ENCODE results near the gene NRG3.

Gene NRG3

DNA sequence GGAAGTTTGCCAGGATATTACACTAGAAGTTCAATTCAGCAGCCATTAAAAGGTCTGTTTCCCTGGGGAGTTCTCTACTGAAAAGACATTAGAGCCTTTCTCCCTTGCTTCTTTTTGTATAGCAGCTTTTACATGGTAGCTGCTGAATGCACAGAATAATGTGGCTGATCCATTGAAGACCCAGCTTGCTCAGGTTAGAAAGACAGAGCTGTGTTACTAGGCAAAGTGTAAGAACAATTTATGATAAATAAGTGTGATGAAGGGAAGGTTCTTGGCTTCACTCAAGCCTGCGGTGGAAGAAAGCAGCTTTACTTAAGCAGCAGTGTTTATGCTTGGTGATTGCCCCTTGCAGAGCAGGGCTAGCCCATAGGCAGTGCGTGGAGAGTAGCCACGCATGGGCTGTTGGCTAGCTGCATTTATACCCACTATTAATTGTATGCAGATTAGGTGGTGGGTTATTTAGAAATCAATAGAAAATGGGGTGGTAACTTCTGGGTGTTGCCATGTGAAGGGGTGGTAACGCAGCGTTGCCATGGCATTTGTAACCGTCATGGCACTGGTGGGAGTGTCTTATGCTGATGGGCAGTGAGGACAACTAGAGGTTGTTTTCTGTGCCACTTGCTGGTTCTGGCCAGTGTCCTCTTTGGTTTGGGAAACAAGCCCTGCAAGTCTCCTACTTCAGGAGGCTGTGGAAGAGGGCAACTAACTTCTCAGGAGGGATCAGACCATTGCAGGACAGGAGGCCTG lies 942.9 kb downstream of the NRG3 start:
- no peak for DNase-seq (ENCODE audit: low spot score)

DNA sequence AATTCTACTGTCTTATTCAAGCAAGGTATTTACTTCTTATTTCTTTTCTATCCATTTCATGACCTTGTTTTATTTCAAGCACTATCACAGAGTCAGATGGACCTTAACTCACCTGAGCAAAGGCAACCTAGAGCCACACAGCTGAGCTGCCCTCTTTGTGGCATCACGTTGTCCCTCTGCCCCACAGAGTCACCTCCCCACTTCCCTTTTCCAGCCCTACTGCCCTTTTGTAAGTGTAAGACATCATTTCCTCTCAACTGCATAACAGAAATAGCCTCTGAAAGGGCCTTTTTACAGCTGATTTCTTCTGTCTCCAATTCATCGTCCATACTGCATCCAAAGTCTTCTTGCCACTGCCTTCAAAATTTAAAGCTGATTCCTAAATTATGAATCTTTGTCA lies 946.0 kb downstream of the NRG3 start:
- DNase-seq (ENCODE audit: low spot score): no peak

DNA sequence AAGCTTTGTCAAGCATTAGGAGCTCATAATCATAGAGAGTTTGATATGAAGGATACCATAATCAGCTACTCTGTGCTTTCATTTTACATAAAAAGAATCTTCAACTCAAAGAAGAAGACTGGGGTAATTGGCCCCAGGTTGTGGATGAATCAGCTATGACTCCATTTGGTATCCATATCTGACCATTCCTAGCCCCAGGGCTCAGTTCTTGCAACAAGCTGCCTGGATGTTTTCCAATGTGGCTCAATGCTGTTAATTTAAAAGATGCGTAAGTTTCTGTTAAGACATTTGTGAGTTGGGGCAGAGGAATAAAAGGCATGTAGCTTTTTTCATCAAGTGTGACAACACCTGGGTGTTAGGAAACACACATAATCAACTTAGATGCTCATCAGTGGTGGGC lies 951.1 kb downstream of the NRG3 start:
- no peak for DNase-seq (ENCODE audit: low spot score)

DNA sequence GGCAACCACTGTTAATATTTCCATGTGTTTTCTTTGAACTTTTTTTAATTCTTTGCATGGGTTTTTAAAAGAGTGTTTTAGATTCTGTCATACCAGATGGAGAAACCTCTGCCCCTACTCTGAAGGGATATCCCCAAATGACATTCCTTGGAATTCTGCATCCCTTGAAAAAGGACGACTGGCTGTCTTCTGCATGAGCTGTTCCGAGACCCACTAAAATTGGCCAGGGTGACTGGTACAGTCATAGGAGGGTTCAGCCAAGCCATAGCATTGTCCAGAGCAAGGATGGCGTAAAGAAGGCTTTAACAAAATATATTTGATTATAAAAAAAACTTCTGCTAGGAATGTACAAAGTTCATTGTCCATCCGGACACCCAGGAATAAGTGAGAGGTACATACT lies 952.9 kb downstream of the NRG3 start:
- DNase-seq (ENCODE audit: low spot score): no peak

DNA sequence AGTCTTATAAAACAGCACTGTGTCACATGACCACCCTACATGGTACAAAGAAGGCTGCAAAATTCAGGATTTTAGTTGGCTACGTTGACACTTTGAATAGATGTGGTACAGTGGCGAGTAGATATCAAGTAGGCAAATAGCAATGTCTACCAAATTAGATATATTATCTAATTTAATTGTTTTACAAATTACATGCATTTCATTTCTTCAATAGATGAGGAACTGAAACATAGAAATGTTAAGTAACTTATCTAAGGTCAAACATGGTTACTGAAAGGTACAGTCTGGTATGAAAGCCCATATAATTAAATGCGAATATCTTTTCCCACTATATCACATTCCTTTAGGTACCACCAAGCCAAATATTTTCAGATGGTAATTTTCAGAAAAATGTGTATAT lies 972.2 kb downstream of the NRG3 start:
- no peak for DNase-seq (ENCODE audit: low spot score)

DNA sequence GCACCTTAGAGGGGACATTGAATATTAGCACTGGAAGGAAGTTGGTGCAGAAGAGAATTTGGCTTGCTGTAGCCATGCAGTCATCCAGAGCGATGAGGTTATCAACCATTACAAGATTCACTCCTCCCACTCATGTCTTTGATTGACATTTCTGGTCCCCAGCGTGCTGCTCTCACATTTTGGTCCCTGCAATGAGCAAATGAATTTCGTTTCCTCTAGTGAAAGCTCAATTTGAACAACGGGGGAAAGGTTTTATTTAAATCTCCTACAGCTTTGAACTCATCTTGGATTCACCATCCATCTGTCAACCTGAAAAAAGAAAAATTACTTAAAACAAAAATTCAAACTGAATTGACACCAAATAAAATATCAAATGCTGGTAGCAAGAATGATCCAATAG lies 975.2 kb downstream of the NRG3 start:
- DNase-seq (ENCODE audit: low spot score): no peak

DNA sequence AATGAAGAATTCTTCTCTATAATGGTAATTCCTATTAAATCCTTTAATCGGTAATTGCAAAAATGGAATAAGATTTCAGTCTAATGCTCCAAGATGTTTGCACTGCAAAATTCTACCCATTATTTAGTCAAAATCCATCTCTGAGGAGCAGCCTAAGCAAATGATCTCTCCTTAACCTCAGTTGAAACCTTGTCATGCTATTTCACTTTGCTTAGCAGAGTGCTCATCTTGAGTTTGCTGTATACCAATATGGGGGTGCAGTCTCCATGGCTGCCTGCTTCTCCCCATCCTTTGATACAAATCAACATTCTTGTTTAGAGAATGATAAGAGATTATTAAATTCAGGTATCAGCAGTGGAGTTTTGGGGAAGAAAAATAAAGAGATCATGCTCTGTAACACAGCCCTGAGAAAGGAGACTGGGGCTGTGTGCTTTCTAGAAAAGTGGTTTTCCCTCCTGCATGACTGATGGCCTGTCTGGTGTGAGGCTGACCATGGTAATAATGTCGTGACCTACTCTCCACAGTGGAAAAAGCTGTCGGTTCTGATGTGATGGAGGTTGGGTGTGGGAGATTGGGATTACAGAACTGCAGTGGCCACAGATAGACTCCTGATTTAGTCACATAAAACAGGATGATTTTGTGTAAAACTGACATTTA lies 982.1 kb downstream of the NRG3 start:
- DNase-seq (ENCODE audit: low spot score): no peak

DNA sequence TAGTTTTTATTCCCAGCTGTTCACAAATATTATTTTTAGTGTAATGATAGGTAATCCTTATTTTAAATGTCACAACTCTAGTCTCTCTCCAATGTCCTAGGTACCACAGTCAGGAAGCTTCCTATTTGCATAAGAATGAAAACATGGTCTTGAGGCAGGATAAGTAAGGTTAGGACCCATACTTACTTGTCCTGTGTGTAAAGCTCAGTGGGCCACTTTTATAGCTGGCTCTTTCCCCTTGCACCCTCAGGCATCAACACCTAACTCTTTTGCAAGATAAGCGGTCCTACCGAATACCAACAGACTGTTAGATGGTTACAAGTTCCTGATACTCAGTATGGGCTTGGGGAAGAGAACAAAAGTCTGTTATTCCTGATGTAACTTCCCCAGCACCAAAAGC lies 986.9 kb downstream of the NRG3 start:
- no peak for DNase-seq (ENCODE audit: low spot score)

DNA sequence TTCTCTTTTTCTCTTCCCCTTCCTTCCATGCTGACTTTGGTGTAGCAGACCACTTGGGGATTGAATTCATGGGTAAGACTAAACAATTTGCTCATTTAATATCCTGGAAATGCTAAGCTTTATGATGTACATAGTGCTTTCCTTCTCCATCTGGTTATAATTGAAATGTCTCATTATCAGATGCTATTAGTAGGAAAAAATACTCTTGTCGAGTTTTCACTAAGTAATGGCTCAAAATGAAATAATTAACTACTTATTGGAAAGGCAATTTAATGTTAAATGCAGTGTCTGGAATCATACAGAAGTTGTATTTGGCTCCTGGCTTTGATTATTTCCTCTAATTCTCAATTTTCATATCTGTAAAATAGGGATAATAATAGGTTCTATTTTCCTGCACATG lies 990.4 kb downstream of the NRG3 start:
- DNase-seq (ENCODE audit: low spot score): no peak

DNA sequence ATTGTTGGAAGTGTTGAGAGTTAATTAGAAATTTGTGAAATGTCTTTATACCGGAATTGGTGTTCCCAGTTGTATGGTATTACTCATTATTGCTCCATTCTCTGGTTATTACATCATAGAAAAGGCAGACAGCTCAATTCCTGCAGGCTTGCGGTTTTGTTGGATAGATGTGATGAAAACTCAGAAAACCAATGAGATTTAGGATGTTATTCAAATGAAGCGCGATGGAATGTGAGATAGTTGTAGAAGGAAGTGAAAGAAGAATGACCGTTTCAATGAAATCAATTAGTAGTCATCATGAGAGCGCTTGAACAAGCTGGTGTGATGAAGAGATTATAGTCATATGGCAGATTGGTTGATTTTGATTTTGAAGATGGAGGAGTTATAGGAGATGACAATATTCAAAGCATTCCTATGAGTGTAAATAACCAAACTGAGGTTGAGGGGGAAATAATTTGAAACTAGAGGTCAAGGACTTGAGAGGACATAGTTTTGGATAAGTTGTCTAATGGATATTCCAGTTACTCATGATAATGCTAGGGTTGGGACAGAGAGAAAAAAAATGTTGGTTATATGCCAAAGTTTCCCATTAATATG lies 991.5 kb downstream of the NRG3 start:
- DNase-seq (ENCODE audit: low spot score): no peak

DNA sequence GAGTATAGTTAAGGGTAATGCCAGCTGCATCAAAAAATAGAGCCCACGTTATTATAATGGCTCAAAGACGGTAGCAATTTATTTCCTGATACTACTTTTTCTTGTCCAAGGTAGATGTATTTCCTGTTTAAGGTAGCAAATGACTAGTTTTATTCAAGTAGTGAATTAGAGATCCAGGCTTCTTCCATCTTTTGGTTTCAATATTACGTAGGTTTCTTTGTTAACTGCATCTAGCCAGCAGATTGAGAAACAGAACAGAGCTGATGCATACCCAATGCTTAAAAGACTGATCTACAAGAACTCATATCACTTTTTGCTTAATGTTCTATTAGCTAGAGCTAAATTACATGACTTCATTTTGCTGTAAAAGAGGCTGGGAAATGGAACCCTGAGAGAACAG lies 992.1 kb downstream of the NRG3 start:
- no peak for DNase-seq (ENCODE audit: low spot score)

DNA sequence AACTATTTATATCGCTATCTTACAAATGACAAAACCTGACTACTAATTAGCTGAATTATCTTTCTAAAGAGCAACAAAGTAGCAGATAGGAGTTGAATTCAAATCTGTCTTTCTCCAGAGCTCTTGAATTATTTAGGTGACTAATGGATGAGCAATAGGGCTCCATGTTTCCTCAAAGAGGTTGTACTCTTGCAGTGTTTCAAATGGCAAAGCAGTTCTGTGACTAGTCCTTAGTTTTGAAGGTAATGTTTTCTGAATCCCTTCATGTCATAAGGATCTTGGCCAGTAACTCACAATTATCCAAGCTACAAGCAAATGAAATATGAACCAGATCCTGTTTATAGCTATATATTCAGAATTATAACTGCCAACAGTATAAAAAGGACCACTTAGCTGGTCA lies 999.7 kb downstream of the NRG3 start:
- DNase-seq (ENCODE audit: low spot score): no peak

DNA sequence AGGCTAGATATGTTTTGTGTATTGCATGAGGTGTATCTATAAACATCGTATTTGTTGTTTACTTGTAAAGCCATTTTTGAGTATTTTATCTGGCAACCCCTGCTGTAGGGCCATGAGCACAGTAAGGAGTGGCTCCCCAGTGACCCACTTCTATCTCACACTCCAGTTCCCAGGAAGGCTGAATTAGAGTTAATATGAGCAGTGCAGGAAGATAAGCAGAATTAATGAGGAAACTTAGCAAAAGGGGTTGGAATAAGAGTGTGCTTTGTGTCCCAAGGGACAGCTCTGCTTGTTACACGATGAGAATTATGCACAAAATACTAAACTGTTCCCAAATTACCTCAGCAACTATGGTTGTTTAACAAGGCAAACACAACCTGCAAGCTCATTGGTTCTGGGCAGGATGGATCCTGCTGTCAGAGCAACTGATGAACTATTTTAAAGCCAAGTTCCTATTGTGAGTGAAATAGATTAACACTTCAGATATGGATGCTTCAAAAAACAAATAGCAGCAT lies 1005.8 kb downstream of the NRG3 start:
- no peak for DNase-seq (ENCODE audit: low spot score)

DNA sequence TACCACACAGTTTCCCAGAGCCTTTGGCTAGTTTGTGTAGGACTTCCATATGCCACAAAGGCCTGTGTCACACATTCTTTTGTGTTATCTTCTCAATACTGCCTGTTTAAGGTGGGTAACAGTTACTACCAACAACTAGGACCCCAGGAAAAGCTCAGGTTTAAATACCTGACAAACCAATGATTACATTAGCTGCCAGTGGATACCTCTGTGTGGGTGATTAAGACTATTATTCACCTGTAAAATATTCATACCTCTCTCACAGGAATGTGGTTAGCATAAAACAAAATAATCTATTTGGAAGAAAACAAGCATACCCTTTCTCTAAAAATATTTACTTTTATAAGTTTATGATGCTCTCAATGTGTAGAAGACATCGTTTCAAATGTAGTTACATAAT lies 1007.7 kb downstream of the NRG3 start:
- DNase-seq (ENCODE audit: low spot score): no peak

DNA sequence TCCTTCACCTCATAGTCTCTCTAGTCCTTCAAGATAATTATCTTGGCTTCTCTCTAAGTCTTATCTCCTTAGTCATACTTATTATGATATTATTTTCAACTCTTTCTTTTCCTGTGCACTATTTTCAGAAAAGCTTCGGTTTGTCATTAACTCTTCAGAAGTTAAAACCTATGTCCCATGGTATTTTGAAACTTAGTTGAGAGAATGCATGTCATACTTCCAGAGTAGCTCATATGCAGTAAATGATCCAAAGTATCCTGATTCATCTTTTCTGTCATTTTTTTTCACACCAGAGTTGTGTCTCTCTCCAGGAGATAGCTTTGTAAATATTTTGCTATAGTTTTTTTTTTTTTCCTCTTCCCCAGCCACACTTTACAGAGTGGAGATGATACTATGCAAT lies 1008.6 kb downstream of the NRG3 start:
- DNase-seq (ENCODE audit: low spot score): no peak

DNA sequence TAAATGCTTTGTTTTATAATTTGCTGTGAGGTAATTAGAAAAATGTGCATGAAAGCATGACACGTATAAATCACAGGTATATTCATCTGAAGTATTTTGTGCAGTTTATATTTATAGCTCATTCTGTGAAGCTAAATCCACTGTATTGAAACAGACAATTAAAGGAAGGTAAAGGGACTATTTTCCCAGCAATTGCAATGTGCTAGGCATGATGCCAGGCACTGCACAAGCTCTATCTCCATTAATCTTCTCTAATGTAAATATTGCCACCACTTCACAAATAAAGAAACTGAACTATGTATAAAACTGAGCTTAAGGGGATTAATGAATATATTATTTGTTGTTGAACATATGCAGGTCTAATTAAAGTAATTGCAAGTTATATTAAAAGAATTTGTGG lies 1012.5 kb downstream of the NRG3 start:
- DNase-seq (ENCODE audit: low spot score): no peak

DNA sequence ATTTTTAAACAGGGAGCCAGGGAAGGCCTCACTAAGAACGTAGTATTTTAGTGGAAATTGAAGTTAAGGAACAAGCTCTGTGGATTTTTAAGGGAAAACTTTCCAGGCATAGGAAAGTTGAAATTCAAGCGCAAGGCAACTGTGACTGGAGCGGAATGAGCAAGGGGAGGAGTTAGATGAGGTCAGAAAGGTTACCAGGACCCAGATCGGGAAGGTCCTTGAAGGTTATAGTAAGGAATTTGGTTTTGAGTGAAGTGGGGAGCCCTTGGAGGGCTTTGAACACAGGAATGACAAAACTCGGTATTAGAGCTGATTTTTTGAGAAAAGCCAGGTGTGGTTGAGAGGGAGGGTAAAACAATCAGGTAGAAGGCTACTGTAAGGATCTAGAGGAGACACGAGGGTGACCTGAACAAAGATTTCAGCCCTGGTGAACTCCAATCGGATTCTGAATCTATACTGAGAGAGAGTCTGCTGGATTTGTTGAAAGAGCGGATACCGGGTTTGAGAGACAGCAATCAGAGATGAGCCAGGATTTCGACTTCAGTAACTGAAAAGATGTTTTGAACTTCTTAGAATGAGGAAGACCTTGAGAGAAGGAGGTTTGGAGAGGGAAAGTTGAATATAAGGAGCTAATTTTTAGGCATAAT lies 1013.9 kb downstream of the NRG3 start:
- DNase-seq (ENCODE audit: low spot score): no peak

DNA sequence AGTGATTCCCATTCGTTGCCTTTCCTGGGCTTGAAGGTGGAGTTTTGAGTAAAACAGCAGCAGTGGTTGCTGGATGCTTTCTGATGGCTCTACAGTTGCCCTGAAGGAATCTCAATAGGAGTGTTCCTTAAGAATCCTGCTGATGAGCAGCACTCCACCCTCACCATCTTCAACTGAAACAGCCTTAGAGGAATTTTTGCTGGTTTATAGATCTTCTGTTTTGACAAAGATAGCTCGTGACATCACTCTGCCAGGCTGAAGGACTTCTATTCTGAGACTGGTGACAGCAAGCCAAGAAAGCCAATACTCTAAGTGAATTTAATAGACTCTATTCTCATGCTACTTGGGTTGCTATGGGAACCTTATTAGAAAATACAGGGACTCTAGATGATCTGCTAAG lies 1014.7 kb downstream of the NRG3 start:
- no peak for DNase-seq (ENCODE audit: low spot score)

DNA sequence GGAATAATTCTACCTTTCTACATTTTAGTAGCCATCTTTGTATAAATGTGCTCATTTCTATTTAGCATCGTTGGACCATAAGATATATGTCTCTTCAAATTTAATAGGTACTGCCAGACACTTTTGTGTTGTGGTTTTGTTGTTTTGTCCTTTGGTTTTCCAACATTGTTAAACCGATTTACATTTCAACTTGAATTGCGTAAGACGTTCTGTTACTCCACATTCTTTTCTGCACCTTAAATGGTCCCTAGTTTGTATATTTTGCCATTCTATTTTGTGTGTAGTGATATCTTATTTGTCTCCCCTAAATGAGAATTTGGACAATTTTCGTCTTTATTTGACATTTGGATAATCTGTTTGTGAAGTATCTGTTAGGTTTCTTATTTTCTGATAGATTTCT lies 1015.6 kb downstream of the NRG3 start:
- DNase-seq (ENCODE audit: low spot score): no peak

DNA sequence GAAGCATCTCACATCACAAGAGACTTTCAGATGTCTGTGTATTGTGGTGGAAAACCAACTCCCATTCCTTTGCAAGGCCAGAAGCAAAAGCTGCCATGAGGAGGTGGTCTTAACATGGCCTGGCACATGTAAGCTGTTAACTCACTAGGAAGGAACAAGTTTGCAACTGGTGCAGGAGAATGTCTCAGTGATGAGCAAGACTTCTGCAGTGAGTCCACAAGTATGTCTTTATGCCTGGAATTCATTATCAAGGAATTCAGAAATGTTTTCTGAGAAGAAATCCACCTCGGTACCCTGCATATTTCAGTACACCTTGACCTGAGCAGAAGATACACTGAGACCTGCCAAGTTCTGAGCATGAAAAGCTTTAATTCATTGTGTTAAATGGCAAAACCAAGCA lies 1033.1 kb downstream of the NRG3 start:
- DNase-seq (ENCODE audit: low spot score): no peak

DNA sequence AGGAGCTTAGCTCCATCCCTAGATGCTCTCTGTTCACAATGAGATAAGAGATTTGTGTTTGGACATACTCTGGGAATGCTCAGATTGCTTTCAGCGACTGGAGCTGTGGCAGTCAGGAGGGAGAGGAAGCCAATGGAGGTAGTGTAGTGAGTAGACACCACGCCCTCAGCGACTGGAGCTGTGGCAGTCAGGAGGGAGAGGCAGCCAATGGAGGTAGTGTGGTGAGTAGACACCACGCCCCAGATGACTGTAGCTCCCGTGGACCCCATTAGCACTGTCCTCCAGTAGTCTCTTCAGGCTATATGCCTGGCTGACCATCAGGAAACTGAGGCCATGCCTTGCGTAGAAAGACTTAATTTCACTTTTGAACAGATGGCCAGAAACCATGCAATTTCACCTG lies 1033.8 kb downstream of the NRG3 start:
- DNase-seq (ENCODE audit: low spot score): no peak

DNA sequence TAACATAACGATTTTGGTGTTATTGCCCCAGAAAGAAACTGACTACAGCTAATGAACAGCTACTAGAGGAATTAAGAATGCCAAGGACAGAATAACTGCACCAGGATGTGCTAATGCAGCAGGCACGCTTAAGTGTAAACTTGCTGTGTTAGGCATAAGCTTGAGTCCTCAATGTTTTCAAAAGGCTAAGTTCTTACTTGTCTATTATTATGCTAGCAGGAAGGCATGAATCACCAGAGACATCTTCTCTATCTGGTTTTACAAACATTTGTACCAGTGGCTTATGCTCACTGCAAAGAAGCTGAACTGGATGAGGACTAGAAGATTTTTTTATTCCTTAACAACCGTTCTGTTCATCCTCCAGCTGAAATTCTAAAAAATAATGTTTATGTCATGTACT lies 1035.3 kb downstream of the NRG3 start:
- no peak for DNase-seq (ENCODE audit: low spot score)

DNA sequence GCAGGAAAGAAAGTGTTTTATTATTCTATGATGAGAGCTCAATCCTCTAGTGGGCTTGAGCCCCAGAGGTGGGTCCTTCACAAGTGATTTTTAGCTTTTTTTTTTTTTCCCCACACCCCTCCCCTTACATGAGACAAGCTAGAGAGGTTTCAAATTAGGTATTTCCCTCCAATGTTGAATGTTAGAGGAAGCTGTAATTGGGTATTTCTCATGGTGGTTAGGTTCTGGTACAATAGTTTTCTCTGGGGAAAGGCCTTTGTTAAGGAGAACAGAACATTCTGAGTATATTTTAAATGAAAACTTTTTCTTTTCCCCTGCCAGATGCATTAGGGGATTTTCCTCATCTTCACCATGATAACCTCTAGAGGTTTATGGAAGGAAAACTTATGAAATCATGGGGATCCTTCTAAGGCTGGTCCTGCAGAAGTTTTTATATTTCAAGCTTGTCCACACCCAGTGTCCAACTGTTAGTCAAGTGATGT lies 1039.7 kb downstream of the NRG3 start:
- no peak for DNase-seq (ENCODE audit: low spot score)

All from cerebellar cortex (tissue), 1 donor.